Brain microvascular endothelial cell (primary cell): ENCODE measurements around the gene SHC2.
"Not testable (repeated sequence)": the region's sequence is repeated elsewhere in the genome, so short reads cannot be mapped to it uniquely, and the experiment has no call there.

Experiments used
- DNase-seq: peaks from one replicate; pipeline ENCODE4 v3.0.0-alpha.2; 2020
- H3K27ac ChIP-seq: fragments of 250-450 bp; sonication (Bioruptor Pico); 2 replicates; pipeline ENCODE4 v1.5.1; 2020; ENCODE audit warnings: mild to moderate bottlenecking, moderate library complexity
- H3K27me3 ChIP-seq: fragments of 250-450 bp; sonication (Bioruptor Pico); replicated peaks from 2 replicates; pipeline ENCODE4 v1.5.1; 2020; ENCODE audit warnings: mild to moderate bottlenecking
- H3K36me3 ChIP-seq: fragments of 250-450 bp; sonication (Bioruptor Pico); replicated peaks from 2 replicates; pipeline ENCODE4 v1.5.1; 2020; ENCODE audit warnings: mild to moderate bottlenecking
- H3K4me3 ChIP-seq: 2 replicates; pipeline ENCODE4 v1.5.1; 2011; ENCODE audit warnings: low read depth, mild to moderate bottlenecking, control low read depth, low read length, moderate library complexity
- in situ Hi-C: cut with HindIII; loops from 2 replicates; pipeline ENCODE4 v1.10.0; 2017; ENCODE audit warnings: low sequenced_read_pairs, low pct_ligation_motif_present
- TF ChIP-seq, protein P1 (sequence below): IDR thresholded peaks from 2 replicates; pipeline ENCODE4 v1.5.1; 2011; ENCODE audit warnings: low read depth, mild to moderate bottlenecking, moderate library complexity, low read length, control low read depth, inconsistent platforms; ENCODE audit errors: missing control alignments

Gene SHC2

DNA sequence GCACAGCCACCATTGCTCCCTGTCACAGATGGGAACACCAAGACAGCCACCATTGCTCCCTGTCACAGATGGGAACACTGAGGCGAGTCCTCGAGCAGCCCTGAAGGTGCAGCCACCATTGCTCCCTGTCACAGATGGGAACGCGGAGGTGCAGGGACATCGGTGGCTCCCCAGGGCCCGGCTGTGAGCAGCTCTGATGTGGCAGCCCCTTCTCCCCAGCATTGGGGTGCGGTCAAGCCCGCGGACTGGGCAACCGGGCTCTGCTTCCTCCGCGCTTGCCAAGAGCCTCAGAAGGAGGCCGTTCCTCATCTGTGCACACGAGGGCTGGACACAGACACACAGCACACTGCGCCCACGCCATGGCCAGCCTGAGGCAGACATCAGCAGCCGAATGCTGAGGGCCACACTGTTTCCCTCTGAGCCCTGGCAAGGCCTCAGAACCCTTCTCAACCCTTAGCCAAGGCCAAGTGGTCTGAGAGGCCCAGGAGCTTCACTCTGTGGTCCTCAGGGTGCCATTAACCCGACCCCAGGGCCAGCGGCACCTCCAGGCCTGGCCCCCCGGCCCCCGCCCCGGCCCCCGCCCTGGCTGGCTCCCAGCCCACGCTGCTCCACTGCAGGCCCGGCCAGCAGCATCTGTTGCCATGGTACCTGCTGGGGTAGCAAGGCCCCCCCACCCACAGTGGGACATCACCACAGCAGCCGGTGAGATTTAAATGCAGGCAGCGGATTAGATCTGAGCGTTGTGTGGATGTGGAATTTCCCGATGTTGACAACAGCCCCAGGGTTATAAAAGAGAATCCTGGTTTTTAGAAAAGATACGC, 70.2 kb downstream of the SHC2 start:
- TF ChIP-seq, protein P1, sequence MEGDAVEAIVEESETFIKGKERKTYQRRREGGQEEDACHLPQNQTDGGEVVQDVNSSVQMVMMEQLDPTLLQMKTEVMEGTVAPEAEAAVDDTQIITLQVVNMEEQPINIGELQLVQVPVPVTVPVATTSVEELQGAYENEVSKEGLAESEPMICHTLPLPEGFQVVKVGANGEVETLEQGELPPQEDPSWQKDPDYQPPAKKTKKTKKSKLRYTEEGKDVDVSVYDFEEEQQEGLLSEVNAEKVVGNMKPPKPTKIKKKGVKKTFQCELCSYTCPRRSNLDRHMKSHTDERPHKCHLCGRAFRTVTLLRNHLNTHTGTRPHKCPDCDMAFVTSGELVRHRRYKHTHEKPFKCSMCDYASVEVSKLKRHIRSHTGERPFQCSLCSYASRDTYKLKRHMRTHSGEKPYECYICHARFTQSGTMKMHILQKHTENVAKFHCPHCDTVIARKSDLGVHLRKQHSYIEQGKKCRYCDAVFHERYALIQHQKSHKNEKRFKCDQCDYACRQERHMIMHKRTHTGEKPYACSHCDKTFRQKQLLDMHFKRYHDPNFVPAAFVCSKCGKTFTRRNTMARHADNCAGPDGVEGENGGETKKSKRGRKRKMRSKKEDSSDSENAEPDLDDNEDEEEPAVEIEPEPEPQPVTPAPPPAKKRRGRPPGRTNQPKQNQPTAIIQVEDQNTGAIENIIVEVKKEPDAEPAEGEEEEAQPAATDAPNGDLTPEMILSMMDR = no peak
- no peak for DNase-seq
- Histone ChIP-seq H3K4me3 (no peak overlapping the region), H3K27me3 (no peaks in the 10 kb centered on the region), H3K36me3 (no peaks in the 10 kb centered on the region), H3K27ac (no peak overlapping the region)
- in situ Hi-C loops = no loop called here

DNA sequence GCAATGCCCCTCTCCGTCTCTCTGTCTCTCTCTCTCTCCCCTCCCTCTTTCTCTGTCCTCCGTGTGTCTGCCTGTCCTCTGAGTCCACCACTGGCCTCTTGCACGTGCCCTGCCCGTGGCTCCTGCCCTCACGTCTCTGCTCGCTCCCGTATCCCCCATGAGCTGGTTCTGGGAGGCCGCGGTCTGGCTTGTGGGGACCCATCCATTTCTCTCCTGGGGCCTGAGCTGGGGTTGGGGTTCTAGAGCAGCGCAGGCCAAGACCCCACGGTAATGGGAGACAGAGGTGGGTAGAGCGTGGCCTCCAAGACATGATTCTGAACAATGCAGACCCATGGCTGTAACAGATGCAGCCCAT, 70.9 kb downstream of the SHC2 start:
- H3K27me3 ChIP-seq = no peaks in the 10 kb centered on the region
- H3K27ac ChIP-seq = no peak overlapping the region
- in situ Hi-C loops = no loop called here
- TF ChIP-seq, protein P1 = no peak
- H3K36me3 ChIP-seq = no peaks in the 10 kb centered on the region
- no peak overlapping the region for H3K4me3 ChIP-seq
- no peak for DNase-seq

DNA sequence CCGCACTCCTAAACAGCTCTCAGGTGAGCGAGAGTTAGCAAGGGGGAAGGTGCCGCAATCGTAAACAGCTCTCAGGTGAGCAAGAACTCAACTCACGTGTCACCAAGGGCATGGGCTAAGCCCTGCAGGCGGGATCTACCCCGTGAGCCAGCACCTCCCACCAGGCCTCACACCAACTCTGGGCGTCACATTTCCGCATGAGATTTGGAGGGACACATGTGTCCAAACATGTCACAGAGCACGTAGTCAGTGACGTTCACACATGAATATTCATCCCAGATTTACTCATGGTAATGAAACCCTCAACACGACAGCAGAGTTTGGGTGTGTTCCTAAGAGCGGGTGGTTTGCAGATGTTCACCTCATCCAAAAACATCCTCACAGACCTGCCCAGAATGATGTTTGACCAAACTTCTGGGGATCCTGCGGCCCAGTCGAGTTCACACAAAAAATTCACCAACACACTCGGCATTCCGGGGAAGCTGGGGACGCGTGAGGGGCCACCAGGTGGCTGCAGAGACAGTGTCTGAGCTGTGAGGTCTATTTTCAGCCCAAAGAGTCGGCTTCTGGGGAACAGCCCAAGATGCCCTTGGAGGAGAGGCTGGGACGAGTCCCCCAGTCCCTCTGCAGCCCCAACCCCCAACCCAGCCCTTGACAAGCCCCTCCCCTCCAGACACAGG, 71.4 kb downstream of the SHC2 start:
- in situ Hi-C loops = no loop called here
- Histone ChIP-seq H3K36me3 (no peaks in the 10 kb centered on the region), H3K4me3 (no peak overlapping the region), H3K27ac (no peak overlapping the region), H3K27me3 (no peaks in the 10 kb centered on the region)
- DNase-seq = no peak
- TF ChIP-seq, protein P1 = no peak

DNA sequence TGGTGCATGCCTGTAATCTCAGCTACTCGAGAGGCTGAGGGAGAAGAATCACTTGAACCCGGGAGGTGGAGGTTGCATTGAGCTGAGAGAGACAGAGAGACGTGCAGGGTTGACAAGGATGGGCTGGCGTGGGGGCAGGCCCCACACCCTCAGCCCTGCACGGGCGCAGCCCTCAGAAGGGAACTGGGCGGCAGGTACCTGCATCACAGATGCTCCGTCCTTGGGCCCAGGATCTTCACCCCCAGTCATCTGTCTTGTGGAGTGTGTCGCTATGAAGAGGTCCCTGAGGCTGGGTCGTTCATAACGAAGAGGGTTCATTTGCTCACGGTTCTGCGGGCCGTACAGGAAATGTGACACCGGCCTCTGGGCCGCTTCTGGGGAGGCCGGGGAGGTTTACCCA, 72.1 kb downstream of the SHC2 start:
- no peak overlapping the region for H3K27ac ChIP-seq
- in situ Hi-C loops = no loop called here
- TF ChIP-seq, protein P1 = no peak
- DNase-seq = no peak
- H3K27me3 ChIP-seq = no peaks in the 10 kb centered on the region
- no peak overlapping the region for H3K4me3 ChIP-seq
- H3K36me3 ChIP-seq = no peaks in the 10 kb centered on the region

DNA sequence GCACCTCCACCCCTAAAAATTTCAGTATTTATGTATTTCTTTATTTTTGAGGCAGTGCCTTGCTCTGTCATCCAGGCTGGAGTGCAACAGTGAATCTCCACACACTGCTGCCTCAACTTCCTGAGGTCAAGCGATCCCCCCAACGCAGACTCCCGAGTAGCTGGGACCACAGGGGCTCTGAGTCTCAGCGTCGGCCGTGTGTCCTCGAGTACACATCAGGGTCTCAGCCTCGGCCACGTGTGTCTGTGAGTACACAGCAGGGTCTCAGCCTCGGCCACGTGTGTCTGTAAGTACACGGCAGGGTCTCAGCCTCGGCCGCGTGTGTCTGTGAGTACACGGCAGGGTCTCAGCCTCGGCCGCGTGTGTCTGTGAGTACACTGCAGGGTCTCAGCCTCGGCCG, 73.1 kb downstream of the SHC2 start:
- in situ Hi-C loops = no loop called here
- DNase-seq = no peak
- H3K36me3 ChIP-seq = no peaks in the 10 kb centered on the region
- no peak overlapping the region for H3K4me3 ChIP-seq
- H3K27me3 ChIP-seq = no peaks in the 10 kb centered on the region
- H3K27ac ChIP-seq = no peak overlapping the region
- TF ChIP-seq, protein P1 = no peak

DNA sequence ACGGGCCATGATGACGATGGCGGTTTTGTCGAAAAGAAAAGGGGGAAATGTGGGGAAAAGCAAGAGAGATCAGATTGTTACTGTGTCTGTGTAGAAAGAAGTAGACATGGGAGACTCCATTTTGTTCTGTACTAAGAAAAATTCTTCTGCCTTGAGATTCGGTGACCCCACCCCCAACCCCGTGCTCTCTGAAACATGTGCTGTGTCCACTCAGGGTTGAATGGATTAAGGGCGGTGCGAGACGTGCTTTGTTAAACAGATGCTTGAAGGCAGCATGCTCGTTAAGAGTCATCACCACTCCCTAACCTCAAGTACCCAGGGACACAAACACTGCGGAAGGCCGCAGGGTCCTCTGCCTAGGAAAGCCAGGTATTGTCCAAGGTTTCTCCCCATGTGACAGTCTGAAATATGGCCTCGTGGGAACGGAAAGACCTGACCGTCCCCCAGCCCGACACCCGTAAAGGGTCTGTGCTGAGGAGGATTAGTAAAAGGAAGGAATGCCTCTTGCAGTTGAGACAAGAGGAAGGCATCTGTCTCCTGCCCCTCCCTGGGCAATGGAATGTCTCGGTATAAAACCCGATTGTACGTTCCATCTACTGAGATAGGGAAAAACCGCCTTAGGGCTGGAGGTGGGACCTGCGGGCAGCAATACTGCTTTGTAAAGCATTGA, 74.1 kb downstream of the SHC2 start:
- H3K4me3 ChIP-seq, H3K36me3 ChIP-seq, H3K27ac ChIP-seq, in situ Hi-C loops, H3K27me3 ChIP-seq, DNase-seq: not testable (repeated sequence)

DNA sequence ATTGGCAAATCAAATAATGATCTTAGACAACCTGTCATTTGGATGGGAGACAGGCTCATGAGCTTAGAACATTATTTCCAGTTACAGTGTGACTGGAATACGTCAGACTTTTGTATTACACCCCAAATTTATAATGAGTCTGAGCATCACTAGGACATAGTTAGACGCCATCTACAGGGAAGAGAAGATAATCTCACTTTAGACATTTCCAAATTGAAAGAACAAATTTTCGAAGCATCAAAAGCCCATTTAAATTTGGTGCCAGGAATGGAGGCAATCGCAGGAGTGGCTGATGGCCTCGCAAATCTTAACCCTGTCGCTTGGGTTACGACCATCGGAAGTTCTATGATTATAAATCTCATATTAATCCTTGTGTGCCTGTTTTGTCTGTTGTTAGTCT, 74.6 kb downstream of the SHC2 start:
- H3K4me3 ChIP-seq, in situ Hi-C loops, DNase-seq, H3K27ac ChIP-seq, H3K36me3 ChIP-seq, H3K27me3 ChIP-seq: not testable (repeated sequence)
